Measurements from ENCODE around the gene STK33.

The STK33 gene

GRCh38 chr11:8581300-8581699 lies 12.7 kb downstream of the STK33 start:
- TF ChIP-seq, protein P1, sequence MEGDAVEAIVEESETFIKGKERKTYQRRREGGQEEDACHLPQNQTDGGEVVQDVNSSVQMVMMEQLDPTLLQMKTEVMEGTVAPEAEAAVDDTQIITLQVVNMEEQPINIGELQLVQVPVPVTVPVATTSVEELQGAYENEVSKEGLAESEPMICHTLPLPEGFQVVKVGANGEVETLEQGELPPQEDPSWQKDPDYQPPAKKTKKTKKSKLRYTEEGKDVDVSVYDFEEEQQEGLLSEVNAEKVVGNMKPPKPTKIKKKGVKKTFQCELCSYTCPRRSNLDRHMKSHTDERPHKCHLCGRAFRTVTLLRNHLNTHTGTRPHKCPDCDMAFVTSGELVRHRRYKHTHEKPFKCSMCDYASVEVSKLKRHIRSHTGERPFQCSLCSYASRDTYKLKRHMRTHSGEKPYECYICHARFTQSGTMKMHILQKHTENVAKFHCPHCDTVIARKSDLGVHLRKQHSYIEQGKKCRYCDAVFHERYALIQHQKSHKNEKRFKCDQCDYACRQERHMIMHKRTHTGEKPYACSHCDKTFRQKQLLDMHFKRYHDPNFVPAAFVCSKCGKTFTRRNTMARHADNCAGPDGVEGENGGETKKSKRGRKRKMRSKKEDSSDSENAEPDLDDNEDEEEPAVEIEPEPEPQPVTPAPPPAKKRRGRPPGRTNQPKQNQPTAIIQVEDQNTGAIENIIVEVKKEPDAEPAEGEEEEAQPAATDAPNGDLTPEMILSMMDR (IDR thresholded peaks at IDR 0.05; ENCODE audit: low read depth, low read length), result no peak
- DNase-seq (ENCODE audit: low read depth in 2 of 2), result peak in 1 of 2 donors; percentile 30

DNA sequence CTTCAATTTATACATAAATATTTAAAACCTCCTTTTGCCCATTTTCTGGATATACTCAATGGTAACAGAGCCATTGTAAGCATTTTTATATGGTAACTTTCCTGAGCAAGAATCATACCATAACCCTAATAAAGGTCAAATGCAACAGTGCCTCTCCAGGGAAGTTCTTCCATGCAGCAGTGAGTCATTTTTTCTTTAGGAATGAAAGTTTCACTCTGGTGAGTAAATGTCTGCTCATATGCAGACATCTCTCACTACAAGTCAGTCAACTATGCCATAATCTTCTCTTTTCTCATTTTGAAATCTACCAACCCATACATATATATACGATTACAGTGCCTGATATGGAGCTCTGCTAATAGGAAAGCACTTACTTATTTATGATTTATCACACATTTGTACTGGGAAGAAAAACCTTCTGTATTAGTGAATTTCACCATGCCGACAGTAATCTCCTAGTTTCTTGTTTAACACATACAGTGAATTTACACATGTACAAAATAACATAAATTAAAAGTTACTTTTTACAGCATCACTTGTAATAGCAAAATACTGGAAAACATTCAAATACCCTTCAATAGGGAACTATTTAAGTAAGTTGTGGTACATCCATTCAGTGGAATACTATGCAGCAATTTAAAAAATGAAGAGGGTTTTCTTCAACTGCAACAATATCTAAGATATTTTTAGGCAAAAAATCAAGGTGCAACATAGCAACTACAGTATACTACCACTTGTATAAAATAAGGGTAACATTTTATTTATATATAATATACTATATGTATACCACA lies 16.0 kb downstream of the STK33 start:
- no peak overlapping the region for H3K4me3 ChIP-seq (replicated peaks in 1 of 2; ENCODE audit: low read depth in 2 of 2, low read length in 2 of 2)
- TF ChIP-seq, protein P1 (IDR thresholded peaks at IDR 0.05; ENCODE audit: low read depth, low read length), result no peak
- peak in 1 of 2 donors; percentile 40 for DNase-seq (ENCODE audit: low read depth in 2 of 2)

More at GRCh38 chr11:8581300-8581699, 12.7 kb downstream of the STK33 start:
- no peak overlapping the region for H3K4me3 ChIP-seq (replicated peaks in 1 of 2; ENCODE audit: low read depth in 2 of 2, low read length in 2 of 2)

GRCh38 chr11:8574798-8575197 lies 19.2 kb downstream of the STK33 start:
- no peak for DNase-seq (ENCODE audit: low read depth in 2 of 2)
- TF ChIP-seq, protein P1 (IDR thresholded peaks at IDR 0.05; ENCODE audit: low read depth, low read length), result no peak
- no peak overlapping the region for H3K4me3 ChIP-seq (replicated peaks in 1 of 2; ENCODE audit: low read depth in 2 of 2, low read length in 2 of 2)

- H3K4me3 ChIP-seq (replicated peaks in 1 of 2; ENCODE audit: low read depth in 2 of 2, low read length in 2 of 2), result no peak overlapping the region
- no peak for DNase-seq (ENCODE audit: low read depth in 2 of 2)
- TF ChIP-seq, protein P1 (IDR thresholded peaks at IDR 0.05; ENCODE audit: low read depth, low read length), result no peak
Measured at GRCh38 chr11:8573777-8574176, 20.3 kb downstream of the STK33 start.

GRCh38 chr11:8567602-8568198 lies 26.3 kb downstream of the STK33 start:
- no peak overlapping the region for H3K4me3 ChIP-seq (replicated peaks in 1 of 2; ENCODE audit: low read depth in 2 of 2, low read length in 2 of 2)
- TF ChIP-seq, protein P1 (IDR thresholded peaks at IDR 0.05; ENCODE audit: low read depth, low read length), result no peak
- peak; percentile 2 to 27 for DNase-seq (ENCODE audit: low read depth in 2 of 2)

DNA sequence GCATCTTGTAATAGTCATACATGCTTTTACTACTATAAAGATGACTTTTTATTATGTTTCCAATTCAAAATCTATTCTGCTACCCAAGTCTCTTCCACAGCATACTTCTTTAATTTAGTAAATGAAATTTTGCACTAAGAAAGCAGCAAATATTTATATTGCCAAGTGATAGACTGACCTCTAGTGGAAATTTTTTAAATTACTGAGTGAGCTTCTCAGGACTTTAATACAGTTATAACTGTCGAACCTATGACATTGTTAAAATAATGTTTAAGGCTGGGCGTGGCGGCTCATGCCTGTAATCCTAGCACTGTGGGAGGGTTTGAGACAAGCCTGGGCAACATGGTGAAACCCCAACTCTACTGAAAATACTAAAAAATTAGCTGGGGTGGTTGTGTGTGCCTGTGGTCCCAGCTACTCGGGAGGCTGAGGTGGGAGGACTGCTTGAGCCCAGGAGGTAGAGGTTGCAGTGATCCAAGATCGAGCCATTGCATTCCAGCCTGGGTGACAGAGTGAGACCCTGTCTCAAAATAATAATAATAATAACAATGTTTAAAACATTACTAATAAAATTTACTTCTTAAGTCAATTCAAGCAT lies 27.3 kb downstream of the STK33 start:
- H3K4me3 ChIP-seq (replicated peaks in 1 of 2; ENCODE audit: low read depth in 2 of 2, low read length in 2 of 2), result no peak overlapping the region
- DNase-seq (ENCODE audit: low read depth in 2 of 2), result peak; percentile 64 to 69
- TF ChIP-seq, protein P1 (IDR thresholded peaks at IDR 0.05; ENCODE audit: low read depth, low read length), result peak; percentile 42
